A549 treated with GW870086 at 1 μM for 4 hours (cell line): ENCODE results near the gene PDE8B. TPM values are rescaled to one million over a fixed set of nuclear protein-coding genes. Genes with fewer than 3 reads are reported as not detected.

ENCODE experiments used
- total RNA-seq: library from RNA; stranded (reverse); fragments of 200-300 nt; extraction: Qiagen RNA extraction; gene quantifications from 5 replicates; pipeline ENCODE4 v1.2.3, GENCODE V29; 2022; ENCODE audit warnings: low read depth

Gene PDE8B, protein sequence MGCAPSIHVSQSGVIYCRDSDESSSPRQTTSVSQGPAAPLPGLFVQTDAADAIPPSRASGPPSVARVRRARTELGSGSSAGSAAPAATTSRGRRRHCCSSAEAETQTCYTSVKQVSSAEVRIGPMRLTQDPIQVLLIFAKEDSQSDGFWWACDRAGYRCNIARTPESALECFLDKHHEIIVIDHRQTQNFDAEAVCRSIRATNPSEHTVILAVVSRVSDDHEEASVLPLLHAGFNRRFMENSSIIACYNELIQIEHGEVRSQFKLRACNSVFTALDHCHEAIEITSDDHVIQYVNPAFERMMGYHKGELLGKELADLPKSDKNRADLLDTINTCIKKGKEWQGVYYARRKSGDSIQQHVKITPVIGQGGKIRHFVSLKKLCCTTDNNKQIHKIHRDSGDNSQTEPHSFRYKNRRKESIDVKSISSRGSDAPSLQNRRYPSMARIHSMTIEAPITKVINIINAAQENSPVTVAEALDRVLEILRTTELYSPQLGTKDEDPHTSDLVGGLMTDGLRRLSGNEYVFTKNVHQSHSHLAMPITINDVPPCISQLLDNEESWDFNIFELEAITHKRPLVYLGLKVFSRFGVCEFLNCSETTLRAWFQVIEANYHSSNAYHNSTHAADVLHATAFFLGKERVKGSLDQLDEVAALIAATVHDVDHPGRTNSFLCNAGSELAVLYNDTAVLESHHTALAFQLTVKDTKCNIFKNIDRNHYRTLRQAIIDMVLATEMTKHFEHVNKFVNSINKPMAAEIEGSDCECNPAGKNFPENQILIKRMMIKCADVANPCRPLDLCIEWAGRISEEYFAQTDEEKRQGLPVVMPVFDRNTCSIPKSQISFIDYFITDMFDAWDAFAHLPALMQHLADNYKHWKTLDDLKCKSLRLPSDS
- total RNA-seq, result 1.5 to 2.1 TPM (median 1.7 TPM) in 5 replicates

DNA sequence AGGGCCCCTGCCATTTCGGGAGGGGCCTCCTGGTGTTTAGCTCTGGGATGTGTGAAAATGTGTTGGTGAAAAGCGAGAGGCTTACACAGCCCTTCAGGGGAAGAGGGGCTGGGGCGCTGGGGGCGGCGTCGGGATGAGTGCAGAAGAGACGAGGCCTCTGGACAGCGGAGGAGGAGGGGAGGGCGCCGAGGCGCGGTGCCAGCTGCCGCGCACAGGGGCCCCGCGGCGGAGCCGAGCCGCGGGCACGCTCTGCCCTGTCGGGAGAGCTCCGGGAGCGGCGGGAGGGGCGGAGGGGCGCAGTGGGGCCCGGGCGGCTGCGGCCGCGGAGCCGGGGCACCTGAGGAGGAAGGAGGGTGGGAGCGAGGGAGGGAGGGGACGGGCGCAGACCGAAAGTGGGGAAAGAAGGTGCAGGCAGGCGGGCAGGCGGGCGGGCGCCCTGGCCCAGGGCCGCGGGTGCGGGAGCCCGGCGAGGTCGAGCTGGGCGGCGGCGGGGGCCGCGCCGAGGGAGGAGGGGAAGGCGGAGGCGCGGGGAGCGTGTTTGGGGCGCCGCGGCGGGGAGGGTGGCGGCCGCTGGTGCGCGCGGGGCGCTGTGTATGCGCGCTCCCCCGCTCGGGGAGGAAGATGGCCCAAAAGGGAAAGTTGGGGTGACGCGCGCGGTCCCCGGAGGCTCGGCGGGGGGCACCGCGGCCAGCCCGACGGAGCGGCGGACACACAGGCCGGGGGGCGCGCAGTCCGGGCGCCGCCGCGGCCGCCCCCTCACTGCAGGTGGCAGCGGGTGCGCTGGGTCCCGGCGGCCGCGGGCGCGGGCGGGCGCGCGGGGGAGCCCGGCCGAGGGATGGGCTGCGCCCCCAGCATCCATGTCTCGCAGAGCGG, at the start of gene PDE8B:
TSS of gene PDE8B (plus strand) at position 590 of the 873 bp plus-strand sequence. CDS start at position 836, 246 bp downstream.

Other genes starting within 250 kb of the PDE8B start
- 11.4 to 15.7 TPM (median 13.7 TPM) in 5 replicates for gene AGGF1, start 180.3 kb upstream of the PDE8B start, total RNA-seq
- 3.2 to 4.2 TPM (median 3.6 TPM) in 5 replicates for gene ZBED3, start 123.4 kb upstream of the PDE8B start, total RNA-seq